ENCODE data around the gene KCTD15. TPM values are rescaled to one million over a fixed set of nuclear protein-coding genes. Genes with fewer than 3 reads are reported as not detected.

The KCTD15 gene
- total RNA-seq, 2 donors from 2014 or later, result 36.6 to 61.8 TPM

GRCh38 chr19:33766623-33767022 lies 30.0 kb upstream of the KCTD15 start:
- DNase-seq, result no peak
- H3K9me3 Mint-ChIP-seq, result no peaks in the 10 kb centered on the region
- Histone ChIP-seq H3K27ac (ENCODE audit: low read depth, low read length) (no peak overlapping the region), H3K27me3 (ENCODE audit: control insufficient read depth, insufficient read depth, low read length, poor library complexity, severe bottlenecking) (no peaks in the 10 kb centered on the region), H3K4me1 (ENCODE audit: control insufficient read depth, insufficient read depth, low read length) (no peaks in the 10 kb centered on the region), H3K36me3 (ENCODE audit: control insufficient read depth, insufficient read depth, low read length) (no peaks in the 10 kb centered on the region), H3K9ac (ENCODE audit: extremely low read depth, low read length, poor library complexity, severe bottlenecking) (no peak overlapping the region), H3K9me3 (ENCODE audit: control insufficient read depth, low read length) (no peaks in the 10 kb centered on the region), H3K4me3 (ENCODE audit: low read length) (no peak overlapping the region)
- H3K27me3 Mint-ChIP-seq (ENCODE audit: insufficient read depth), result no peaks in the 10 kb centered on the region
- TF ChIP-seq CTCF (conservative IDR thresholded peaks at IDR 0.05), result no peak
- H3K27ac Mint-ChIP-seq, result no peak overlapping the region
- WGBS, 2 experiments (ENCODE audit: insufficient coverage in 1 of 2, insufficient read length in 1 of 2), result 89 to 90% methylated on average over 12 to 13 of the region's 13 CpGs
- no peaks in the 10 kb centered on the region for H3K36me3 Mint-ChIP-seq (ENCODE audit: low read depth)
- no peaks in the 10 kb centered on the region for H3K4me1 Mint-ChIP-seq
- H3K4me3 Mint-ChIP-seq, result no peak overlapping the region

- H3K36me3 Mint-ChIP-seq (ENCODE audit: low read depth), result no peaks in the 10 kb centered on the region
Measured at GRCh38 chr19:33767898-33768413, 28.7 kb upstream of the KCTD15 start.

GRCh38 chr19:33769208-33769607 lies 27.5 kb upstream of the KCTD15 start:
- no peak overlapping the region for H3K27ac Mint-ChIP-seq
- TF ChIP-seq CTCF (conservative IDR thresholded peaks at IDR 0.05), result no peak
- Histone ChIP-seq H3K27ac (ENCODE audit: low read depth, low read length) (no peak overlapping the region), H3K4me1 (ENCODE audit: control insufficient read depth, insufficient read depth, low read length) (no peaks in the 10 kb centered on the region), H3K9ac (ENCODE audit: extremely low read depth, low read length, poor library complexity, severe bottlenecking) (no peak overlapping the region), H3K9me3 (ENCODE audit: control insufficient read depth, low read length) (no peaks in the 10 kb centered on the region), H3K36me3 (ENCODE audit: control insufficient read depth, insufficient read depth, low read length) (no peaks in the 10 kb centered on the region), H3K4me3 (ENCODE audit: low read length) (no peak overlapping the region), H3K27me3 (ENCODE audit: control insufficient read depth, insufficient read depth, low read length, poor library complexity, severe bottlenecking) (no peaks in the 10 kb centered on the region)
- no peaks in the 10 kb centered on the region for H3K27me3 Mint-ChIP-seq (ENCODE audit: insufficient read depth)
- H3K4me3 Mint-ChIP-seq, result no peak overlapping the region
- H3K4me1 Mint-ChIP-seq, result no peaks in the 10 kb centered on the region
- 68 to 76% methylated on average over 6 of the region's 6 CpGs for WGBS, 2 experiments (ENCODE audit: insufficient coverage in 1 of 2, insufficient read length in 1 of 2)
- no peaks in the 10 kb centered on the region for H3K9me3 Mint-ChIP-seq
- H3K36me3 Mint-ChIP-seq (ENCODE audit: low read depth), result no peaks in the 10 kb centered on the region
- DNase-seq, result no peak

More at GRCh38 chr19:33767898-33768413, 28.7 kb upstream of the KCTD15 start:
- no peaks in the 10 kb centered on the region for H3K9me3 Mint-ChIP-seq
- peak; percentile 77 for TF ChIP-seq CTCF (conservative IDR thresholded peaks at IDR 0.05)
- H3K27me3 ChIP-seq (ENCODE audit: control insufficient read depth, insufficient read depth, low read length, poor library complexity, severe bottlenecking), result no peaks in the 10 kb centered on the region
- WGBS, 2 experiments (ENCODE audit: insufficient coverage in 1 of 2, insufficient read length in 1 of 2), result 40 to 57% methylated on average over 7 to 9 of the region's 9 CpGs
- no peak overlapping the region for H3K27ac Mint-ChIP-seq
- no peak overlapping the region for H3K9ac ChIP-seq (ENCODE audit: extremely low read depth, low read length, poor library complexity, severe bottlenecking)
- no peaks in the 10 kb centered on the region for H3K9me3 ChIP-seq (ENCODE audit: control insufficient read depth, low read length)
- H3K27me3 Mint-ChIP-seq (ENCODE audit: insufficient read depth), result no peaks in the 10 kb centered on the region
- no peak overlapping the region for H3K27ac ChIP-seq (ENCODE audit: low read depth, low read length)
- H3K4me3 ChIP-seq (ENCODE audit: low read length), result no peak overlapping the region
- no peaks in the 10 kb centered on the region for H3K4me1 Mint-ChIP-seq
- DNase-seq, result peak; percentile 96
- no peak overlapping the region for H3K4me3 Mint-ChIP-seq
- H3K36me3 ChIP-seq (ENCODE audit: control insufficient read depth, insufficient read depth, low read length), result no peaks in the 10 kb centered on the region
- no peaks in the 10 kb centered on the region for H3K4me1 ChIP-seq (ENCODE audit: control insufficient read depth, insufficient read depth, low read length)
